Heart right ventricle (tissue), 16 donors: ENCODE results near the gene ATP13A3. TPM values are rescaled to one million over a fixed set of nuclear protein-coding genes. Genes with fewer than 3 reads are reported as not detected.

Experiments used
- ATAC-seq, 8 donors: fragments of 200-7000 bp; cut with Tn5 transposase; one replicate each; pipeline ENCODE4 v1.9.1; 2020; ENCODE audit warnings: mild to moderate bottlenecking in 8 of 8, moderate library complexity in 8 of 8, moderate number of reproducible peaks in 1 of 8
- DNase-seq, 2 donors: peaks; one replicate each; pipeline ENCODE4 v3.0.0-alpha.2; 2020
- H3K27ac ChIP-seq, 10 donors: fragments of 200-600 bp; sonication (generic) in 2 of 10; one replicate each; pipeline versions ENCODE4 v1.5.0 to v1.8.0; 2020 to 2022; ENCODE audit warnings: mild to moderate bottlenecking in 3 of 10
- H3K27me3 ChIP-seq, 7 donors: fragments of 200-600 bp; one replicate each; pipeline ENCODE4 v1.8.0; 2021 to 2022; ENCODE audit warnings: mild to moderate bottlenecking in 2 of 7
- H3K36me3 ChIP-seq, 9 donors: fragments of 200-600 bp; sonication (generic) in 1 of 9; one replicate each; pipeline versions ENCODE4 v1.5.0 to v1.8.0; 2020 to 2022; ENCODE audit warnings: mild to moderate bottlenecking in 2 of 9
- H3K4me1 ChIP-seq, 9 donors: fragments of 200-600 bp; sonication (generic) in 1 of 9; one replicate each; pipeline versions ENCODE4 v1.5.0 to v1.8.0; 2020 to 2022; ENCODE audit warnings: mild to moderate bottlenecking in 4 of 9
- H3K4me3 ChIP-seq, 10 donors: fragments of 200-600 bp; sonication (generic) in 2 of 10; one replicate each; pipeline versions ENCODE4 v1.5.0 to v1.8.0; 2020 to 2022; ENCODE audit warnings: mild to moderate bottlenecking in 7 of 10, moderate library complexity in 2 of 10
- H3K9me3 ChIP-seq, 11 donors: fragments of 200-600 bp in 10 of 11; sonication (generic) in 2 of 11; one replicate each; pipeline versions ENCODE4 v1.5.0 to v1.8.0; 2013 to 2022; ENCODE audit warnings: mild to moderate bottlenecking in 2 of 11, control low read depth in 1 of 11, moderate library complexity in 1 of 11
- WGBS, 2 donors: extraction: QIAGEN DNeasy Blood & Tissue Kit; methylation state at CpG; one replicate each; pipeline ENCODE4 v1.1.7; 2013; ENCODE audit warnings: inconsistent platforms in 1 of 2; 5-methylcytosine and 5-hydroxymethylcytosine counted together
- intact Hi-C, 10 donors: fragments of 100-400 bp; cut with DNase I; formaldehyde crosslinking; loops; one replicate each; pipeline versions ENCODE4 v1.11.1 to v1.14.2; 2022
- polyA plus RNA-seq, 2 donors: library from polyadenylated mRNA; stranded (reverse); fragments of 200-250 nt; gene quantifications; one replicate each; pipeline ENCODE4 v1.2.3, GENCODE V29; 2013
- total RNA-seq, 10 donors: library from RNA; stranded (reverse); fragmentation: NEBNext Ultra II Directional in 3 of 10; extraction: Animal tissue kit (Norgen Biotek cat#: 25700) in 3 of 10; gene quantifications; one replicate each; pipeline versions ENCODE4 v1.2.1 to v1.2.4, GENCODE V29; 2021 to 2023
- TF ChIP-seq, protein P1 (sequence below), 9 donors: fragments of 200-600 bp; sonication (generic) in 2 of 9; IDR thresholded peaks; one replicate each; pipeline versions ENCODE4 v1.5.0 to v1.8.0; 2021 to 2022; ENCODE audit warnings: antibody characterized with exemption in 9 of 9, mild to moderate bottlenecking in 5 of 9, moderate library complexity in 1 of 9
- donor health status: Arrhythmogenic right ventricular cardiomyopathy.
- donor health status: ischemic (EF 13 %, LVEDD 7.1; RV severe dilation, severe dysfunction).
- donor health status: healthy with polysubstance abuse.
- donor health status: DM: no; HTN: yes; CAD: no.
- donor health status: DM: no; HTN: no; CAD: no.
- donor health status: ischemic (EF 25% LVEDD 6.9; RV normal size, moderate dysfunction).
- donor health status: ischemic (EF 25% LVEDD 5.7; RV mildly dilated, moderate dysfunction).
- donor health status: healthy.
- donor health status: DM: yes; HTN: yes; CAD: no.
- donor health status: Ischemic cardiomyopathy.
- donor health status: ischemic (EF 35%, LVEDD 5.7; RV mildly dilated, moderate dysfunction).
- donor health status: nonischemic (EF 11% LVEDD 7.7; RV severe dilation, severe dysfunction).
- donor health status: DM: yes; HTN: yes; CAD: no.
- donor health status: PGD.
- donor health status: ischemic (EF 29% LVEDD 5.4; RV normal size, mild dysfunction).
- donor health status: nonischemic (EF 23%, LVEDD 6.1; RV moderate dilation, normal function).

Gene ATP13A3
- total and polyA plus RNA-seq, 12 donors, result 31.0 to 195 (median 87.8) TPM

- H3K4me1 ChIP-seq, result peaks cover 0 to 94% (median 59%) of the 10 kb centered on the region in 9 donors
- intact Hi-C loops, result loop anchor here in 8 of 10 donors (2.0 to 10.0 kb wide), 5 partner anchors 98 to 123 kb away; no protein-coding TSS in a partner anchor
- 62 to 69% methylated on average over 7 of the region's 7 CpGs for WGBS, 2 donors
- ATAC-seq (peak in 3 of 8 donors; percentile 38 to 49 (median 42)), DNase-seq (no peak)
- H3K4me3 ChIP-seq, result no peak overlapping the region
- peak overlapping the region in 3 of 10 donors; percentile 69 to 83 (median 77) for H3K27ac ChIP-seq
- TF ChIP-seq, protein P1, sequence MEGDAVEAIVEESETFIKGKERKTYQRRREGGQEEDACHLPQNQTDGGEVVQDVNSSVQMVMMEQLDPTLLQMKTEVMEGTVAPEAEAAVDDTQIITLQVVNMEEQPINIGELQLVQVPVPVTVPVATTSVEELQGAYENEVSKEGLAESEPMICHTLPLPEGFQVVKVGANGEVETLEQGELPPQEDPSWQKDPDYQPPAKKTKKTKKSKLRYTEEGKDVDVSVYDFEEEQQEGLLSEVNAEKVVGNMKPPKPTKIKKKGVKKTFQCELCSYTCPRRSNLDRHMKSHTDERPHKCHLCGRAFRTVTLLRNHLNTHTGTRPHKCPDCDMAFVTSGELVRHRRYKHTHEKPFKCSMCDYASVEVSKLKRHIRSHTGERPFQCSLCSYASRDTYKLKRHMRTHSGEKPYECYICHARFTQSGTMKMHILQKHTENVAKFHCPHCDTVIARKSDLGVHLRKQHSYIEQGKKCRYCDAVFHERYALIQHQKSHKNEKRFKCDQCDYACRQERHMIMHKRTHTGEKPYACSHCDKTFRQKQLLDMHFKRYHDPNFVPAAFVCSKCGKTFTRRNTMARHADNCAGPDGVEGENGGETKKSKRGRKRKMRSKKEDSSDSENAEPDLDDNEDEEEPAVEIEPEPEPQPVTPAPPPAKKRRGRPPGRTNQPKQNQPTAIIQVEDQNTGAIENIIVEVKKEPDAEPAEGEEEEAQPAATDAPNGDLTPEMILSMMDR (IDR thresholded peaks at IDR 0.05), result no peak
- H3K36me3 ChIP-seq, result peaks cover 0 to 10% (median 0%) of the 10 kb centered on the region in 9 donors
- H3K27me3 ChIP-seq, result no peaks in the 10 kb centered on the region
- no peaks in the 10 kb centered on the region for H3K9me3 ChIP-seq
These were observed 12.1 kb downstream of the ATP13A3 start for GRCh38 chr3:194474675-194475074.

DNA sequence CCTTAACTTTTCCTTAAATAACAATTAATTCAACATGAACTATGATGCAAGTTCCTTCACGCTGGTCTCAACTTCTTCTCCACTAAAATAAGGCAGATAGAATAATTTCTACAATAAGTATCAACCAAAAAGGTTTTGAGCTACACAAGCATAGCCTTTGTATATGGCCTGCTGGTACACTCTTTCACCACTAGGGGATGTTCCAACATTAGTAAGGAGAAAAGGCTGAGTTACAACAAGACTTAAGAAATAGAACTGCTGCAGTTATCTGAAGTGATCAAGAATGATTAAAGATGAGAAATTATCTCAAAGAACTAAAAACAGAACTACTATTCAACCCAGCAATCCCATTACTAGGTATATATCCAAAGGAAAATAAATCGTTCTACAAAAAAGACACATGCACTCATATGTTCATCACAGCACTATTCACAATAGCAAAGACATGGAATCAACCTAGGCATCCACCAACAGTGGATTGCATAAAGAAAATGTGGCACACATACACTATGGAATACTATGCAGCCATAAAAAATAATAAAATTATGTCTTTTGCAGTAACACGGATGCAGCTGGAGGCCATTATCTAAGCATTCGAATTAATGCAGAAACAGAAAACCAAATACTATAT lies 14.4 kb downstream of the ATP13A3 start:
- WGBS, 2 donors, result 78 to 79% methylated on average over 4 of the region's 4 CpGs
- Histone ChIP-seq H3K27me3 (no peaks in the 10 kb centered on the region), H3K27ac (peak overlapping the region in 3 of 10 donors; percentile 6 to 66 (median 37)), H3K4me1 (peaks cover 0 to 95% (median 52%) of the 10 kb centered on the region in 9 donors), H3K9me3 (no peaks in the 10 kb centered on the region), H3K4me3 (no peak overlapping the region), H3K36me3 (no peaks in the 10 kb centered on the region)
- ATAC-seq (peak in 7 of 8 donors; percentile 41 to 77 (median 56)), DNase-seq (peak in 1 of 2 donors; percentile 33)
- intact Hi-C loops, result loop anchor here (1.0 to 10.0 kb wide), 7 partner anchors 100 to 125 kb away; no protein-coding TSS in a partner anchor
- TF ChIP-seq, protein P1 (IDR thresholded peaks at IDR 0.05), result peak; percentile 92 to 99 (median 95)

DNA sequence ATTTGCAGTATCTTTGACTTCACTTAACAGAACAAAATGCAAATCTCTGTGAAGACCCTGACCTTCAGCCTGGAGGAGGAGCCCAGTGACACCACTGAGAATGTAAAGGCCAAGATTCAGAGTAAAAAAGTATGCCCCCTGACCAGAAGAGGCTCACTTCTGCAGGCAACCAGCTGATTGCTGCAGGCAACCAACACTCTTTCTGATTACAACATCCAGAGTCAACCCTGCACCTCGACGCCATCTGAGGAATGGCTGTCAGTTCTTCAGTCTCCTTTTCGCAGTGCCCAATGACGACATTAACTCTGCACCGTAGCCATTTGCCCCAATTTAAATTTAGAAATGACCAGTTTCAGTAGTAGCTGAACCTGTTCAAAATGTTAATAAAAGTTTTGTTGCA lies 14.9 kb downstream of the ATP13A3 start:
- no peaks in the 10 kb centered on the region for H3K36me3 ChIP-seq
- peak overlapping the region in 3 of 10 donors; percentile 6 to 66 (median 37) for H3K27ac ChIP-seq
- no peak overlapping the region for H3K4me3 ChIP-seq
- H3K9me3 ChIP-seq, result no peaks in the 10 kb centered on the region
- TF ChIP-seq, protein P1 (IDR thresholded peaks at IDR 0.05), result no peak
- no peak for ATAC-seq
- H3K27me3 ChIP-seq, result no peaks in the 10 kb centered on the region
- DNase-seq, result no peak
- intact Hi-C loops, result loop anchor here (1.0 to 10.0 kb wide), 8 partner anchors 100 to 125 kb away; no protein-coding TSS in a partner anchor
- peaks cover 0 to 97% (median 47%) of the 10 kb centered on the region in 9 donors for H3K4me1 ChIP-seq
- 43 to 49% methylated on average over 5 of the region's 5 CpGs for WGBS, 2 donors

- peaks cover 0 to 95% (median 43%) of the 10 kb centered on the region in 9 donors for H3K4me1 ChIP-seq
- H3K36me3 ChIP-seq, result no peaks in the 10 kb centered on the region
- H3K27me3 ChIP-seq, result no peaks in the 10 kb centered on the region
- H3K4me3 ChIP-seq, result no peak overlapping the region
- WGBS, 2 donors, result 41 to 42% methylated on average over 4 of the region's 4 CpGs
- ATAC-seq (no peak), DNase-seq (no peak)
- TF ChIP-seq, protein P1 (IDR thresholded peaks at IDR 0.05), result no peak
- H3K9me3 ChIP-seq, result no peaks in the 10 kb centered on the region
- intact Hi-C loops, result loop anchor here in 7 of 10 donors (1.0 to 10.0 kb wide), 5 partner anchors 102 to 127 kb away; no protein-coding TSS in a partner anchor
- H3K27ac ChIP-seq, result peak overlapping the region in 3 of 10 donors; percentile 8 to 66 (median 45)
These were observed 16.2 kb downstream of the ATP13A3 start for GRCh38 chr3:194470615-194471014.
